Measurements from ENCODE around the gene BMPER. TPM values are rescaled to one million over a fixed set of nuclear protein-coding genes. Genes with fewer than 3 reads are reported as not detected.
A peak's percentile ranks its signal among the peaks of the same experiment; 100 is the strongest.

BMPER gene
- polyA plus RNA-seq, 1 of the 3 experiments (the other 2 are of a cell fraction) = 20.0 TPM

DNA sequence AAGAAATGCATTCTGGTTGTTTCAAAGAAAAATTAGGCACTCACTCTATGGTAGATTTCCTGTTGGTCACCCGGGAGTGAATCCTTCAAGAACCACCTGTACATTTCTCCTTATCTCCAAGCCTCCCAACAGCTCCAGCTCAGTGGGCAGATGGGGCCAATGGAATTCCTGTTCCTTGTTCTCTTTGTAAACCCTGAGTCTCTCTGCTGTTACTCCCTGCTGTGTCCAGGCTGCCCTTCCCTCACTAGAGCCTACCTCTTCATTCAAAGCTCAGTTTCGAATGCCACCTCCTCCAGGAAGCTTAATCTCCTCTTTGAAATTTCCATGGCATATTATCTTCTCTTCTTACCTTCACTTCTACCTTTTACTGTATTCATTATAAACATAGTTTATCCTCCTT is 3.5 kb upstream of the BMPER start (continued):
- TF ChIP-seq, protein P1, sequence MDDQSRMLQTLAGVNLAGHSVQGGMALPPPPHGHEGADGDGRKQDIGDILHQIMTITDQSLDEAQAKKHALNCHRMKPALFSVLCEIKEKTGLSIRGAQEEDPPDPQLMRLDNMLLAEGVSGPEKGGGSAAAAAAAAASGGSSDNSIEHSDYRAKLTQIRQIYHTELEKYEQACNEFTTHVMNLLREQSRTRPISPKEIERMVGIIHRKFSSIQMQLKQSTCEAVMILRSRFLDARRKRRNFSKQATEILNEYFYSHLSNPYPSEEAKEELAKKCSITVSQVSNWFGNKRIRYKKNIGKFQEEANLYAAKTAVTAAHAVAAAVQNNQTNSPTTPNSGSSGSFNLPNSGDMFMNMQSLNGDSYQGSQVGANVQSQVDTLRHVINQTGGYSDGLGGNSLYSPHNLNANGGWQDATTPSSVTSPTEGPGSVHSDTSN (IDR thresholded peaks at IDR 0.05) = no peak
- no peak for TF ChIP-seq FOXJ3 (CRISPR knock-in tag; IDR thresholded peaks at IDR 0.05)
- TF ChIP-seq JUND (IDR thresholded peaks at IDR 0.05) = no peak

DNA sequence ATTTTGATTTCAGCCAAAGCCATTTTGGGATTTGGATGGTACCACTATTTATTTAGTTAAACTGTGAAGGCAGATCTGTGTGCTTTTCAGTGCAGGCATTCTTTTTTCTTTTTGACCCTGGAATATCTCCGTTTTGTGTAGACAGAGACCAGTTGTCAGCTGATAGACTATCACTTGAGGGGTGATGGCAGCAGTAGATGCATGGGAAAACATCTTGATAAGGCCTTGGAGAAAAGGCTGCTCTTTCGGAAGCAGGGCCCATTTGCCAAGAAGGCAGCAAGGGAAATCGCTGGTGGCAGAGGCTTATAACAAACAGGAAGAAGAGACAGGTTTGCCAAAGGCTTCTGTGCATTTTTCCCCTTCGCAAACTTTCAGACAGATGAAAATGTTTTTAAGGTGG is 2.6 kb upstream of the BMPER start:
- H3K9me2 ChIP-seq = no peaks in the 10 kb centered on the region
- H3K79me2 ChIP-seq (ENCODE audit: insufficient read depth) = peaks cover 3% of the 10 kb centered on the region; the same call in 1 of the 2 replicates
- ChIA-PET CTCF (interaction anchor here (0.7 to 8.6 kb wide), 7 partner anchors 7 to 1397 kb away, joined by 3 to 97 read pairs (median 6); no protein-coding TSS in a partner anchor), POLR2A (no interaction called here)
- no peak for DNase-seq
- H3K4me3 ChIP-seq (ENCODE audit: low read depth in 2 of 2, low read length in 1 of 2) = no peak overlapping the region
- H3K27me3 ChIP-seq (ENCODE audit: insufficient read depth) = no peaks in the 10 kb centered on the region
- H3K4me2 ChIP-seq = no peak overlapping the region
- TF ChIP-seq, protein P2, sequence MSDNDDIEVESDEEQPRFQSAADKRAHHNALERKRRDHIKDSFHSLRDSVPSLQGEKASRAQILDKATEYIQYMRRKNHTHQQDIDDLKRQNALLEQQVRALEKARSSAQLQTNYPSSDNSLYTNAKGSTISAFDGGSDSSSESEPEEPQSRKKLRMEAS (IDR thresholded peaks at IDR 0.05; ENCODE audit: low read depth) = no peak
- no peak for TF ChIP-seq EZH2phosphoT487 (IDR thresholded peaks at IDR 0.05; ENCODE audit: borderline replicate concordance, low read depth)
- TF ChIP-seq, protein P3, sequence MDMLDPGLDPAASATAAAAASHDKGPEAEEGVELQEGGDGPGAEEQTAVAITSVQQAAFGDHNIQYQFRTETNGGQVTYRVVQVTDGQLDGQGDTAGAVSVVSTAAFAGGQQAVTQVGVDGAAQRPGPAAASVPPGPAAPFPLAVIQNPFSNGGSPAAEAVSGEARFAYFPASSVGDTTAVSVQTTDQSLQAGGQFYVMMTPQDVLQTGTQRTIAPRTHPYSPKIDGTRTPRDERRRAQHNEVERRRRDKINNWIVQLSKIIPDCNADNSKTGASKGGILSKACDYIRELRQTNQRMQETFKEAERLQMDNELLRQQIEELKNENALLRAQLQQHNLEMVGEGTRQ (IDR thresholded peaks at IDR 0.05; ENCODE audit: borderline replicate concordance, low read depth, low read length) = no peak
- TF ChIP-seq SMC3 (IDR thresholded peaks at IDR 0.05; ENCODE audit: low read depth, low read length) = no peak
- no peak overlapping the region for H3K27ac ChIP-seq (ENCODE audit: low read depth in 2 of 2, low read length in 1 of 2)
- no peak overlapping the region for H3K9ac ChIP-seq
- H4K20me1 ChIP-seq (ENCODE audit: insufficient read depth) = no peaks in the 10 kb centered on the region
- peaks cover 9 to 21% of the 10 kb centered on the region in 2 experiments; a peak in 3 of 4 replicates for H3K4me1 ChIP-seq (ENCODE audit: control insufficient read depth in 1 of 2, insufficient read depth in 2 of 2, low read depth in 1 of 2, low read length in 1 of 2)
- no peaks in the 10 kb centered on the region for H3K9me3 ChIP-seq
- no peak overlapping the region for H2AFZ ChIP-seq (ENCODE audit: low read depth)
- 97% methylated on average over 4 of the region's 4 CpGs for WGBS (ENCODE audit: low lambda C conversion rate)
- peaks cover 9% of the 10 kb centered on the region for H3F3A ChIP-seq (replicated peaks; ENCODE audit: insufficient read depth)
- no peaks in the 10 kb centered on the region for H3K36me3 ChIP-seq (replicated peaks in 1 of 2; ENCODE audit: control insufficient read depth in 1 of 2, insufficient read depth in 2 of 2, low read length in 1 of 2)

DNA sequence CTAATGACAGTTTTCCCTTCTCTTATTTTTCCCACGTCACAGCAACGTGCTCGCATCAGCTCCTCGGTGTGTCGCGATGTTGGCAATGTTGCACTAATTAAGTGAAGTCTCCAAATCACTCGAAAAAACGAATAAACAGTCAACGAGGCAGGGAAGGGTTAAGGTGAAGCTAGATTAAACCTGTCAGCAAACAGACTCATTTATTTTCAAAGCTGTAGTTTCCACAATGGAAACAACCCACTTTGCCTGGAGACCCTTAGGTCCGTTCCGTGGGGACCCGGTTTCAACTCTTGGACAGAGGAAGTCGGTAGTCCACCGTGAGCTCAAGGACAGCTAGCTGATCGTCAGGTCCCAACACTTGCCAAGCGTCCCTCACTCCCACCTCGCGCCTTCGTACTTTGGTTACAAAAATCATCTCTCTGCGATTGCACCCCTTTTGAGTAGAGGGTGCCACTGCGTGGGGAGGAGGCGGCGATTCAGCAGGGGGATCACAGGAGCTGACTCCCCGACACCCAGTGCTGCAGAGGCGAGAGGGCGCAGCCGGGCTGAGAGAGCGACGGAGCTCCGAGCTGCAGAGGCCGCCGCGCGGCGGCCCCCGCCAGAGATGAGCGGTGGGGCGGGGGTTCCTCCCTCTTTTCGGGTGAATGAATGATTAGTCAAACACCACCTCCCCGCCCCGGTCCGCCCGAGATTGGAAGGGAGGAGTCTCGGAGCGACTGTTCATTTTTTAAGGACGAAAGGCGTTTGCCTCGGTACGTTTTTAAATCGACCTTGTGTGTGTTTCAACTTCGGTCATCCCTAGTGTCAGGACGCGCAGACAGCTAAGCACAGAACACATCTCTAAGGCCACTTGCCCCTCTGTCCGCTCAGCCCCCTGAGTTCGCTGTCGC is 1.3 kb upstream of the BMPER start:
- 5% methylated on average over 42 of the region's 56 CpGs for WGBS (ENCODE audit: low lambda C conversion rate)
- H3K9me3 ChIP-seq = no peaks in the 10 kb centered on the region
- H3K36me3 ChIP-seq (replicated peaks in 1 of 2; ENCODE audit: control insufficient read depth in 1 of 2, insufficient read depth in 2 of 2, low read length in 1 of 2) = no peaks in the 10 kb centered on the region
- peaks cover 3% of the 10 kb centered on the region; the same call in 1 of the 2 replicates for H3K79me2 ChIP-seq (ENCODE audit: insufficient read depth)
- peak overlapping the region; percentile 89 for H3K4me2 ChIP-seq
- peak overlapping the region in 1 of 2 experiments; percentile 66; a peak in 2 of 4 replicates for H3K27ac ChIP-seq (ENCODE audit: low read depth in 2 of 2, low read length in 1 of 2)
- peak overlapping the region; percentile 80 to 86 for H3K4me3 ChIP-seq (ENCODE audit: low read depth in 2 of 2, low read length in 1 of 2)
- H2AFZ ChIP-seq (ENCODE audit: low read depth) = peak overlapping the region; percentile 96
- DNase-seq = peak; percentile 74
- ChIA-PET POLR2A (interaction anchor here (0.9 kb wide), 1 partner anchor 1013 kb away, joined by 3 read pairs; the partner anchor contains the start of gene KBTBD2), CTCF (interaction anchor here (0.8 to 8.6 kb wide), 19 partner anchors 9 to 719 kb away, joined by 3 to 97 read pairs (median 5); no protein-coding TSS in a partner anchor)
- peaks cover 10 to 21% of the 10 kb centered on the region in 2 experiments; a peak in 3 of 4 replicates for H3K4me1 ChIP-seq (ENCODE audit: control insufficient read depth in 1 of 2, insufficient read depth in 2 of 2, low read depth in 1 of 2, low read length in 1 of 2)
- H3K9ac ChIP-seq = peak overlapping the region; percentile 76
- H3F3A ChIP-seq (replicated peaks; ENCODE audit: insufficient read depth) = peaks cover 9% of the 10 kb centered on the region
- H3K9me2 ChIP-seq = no peaks in the 10 kb centered on the region
- no peaks in the 10 kb centered on the region for H3K27me3 ChIP-seq (ENCODE audit: insufficient read depth)
- H4K20me1 ChIP-seq (ENCODE audit: insufficient read depth) = no peaks in the 10 kb centered on the region
- TF ChIP-seq, protein P4, sequence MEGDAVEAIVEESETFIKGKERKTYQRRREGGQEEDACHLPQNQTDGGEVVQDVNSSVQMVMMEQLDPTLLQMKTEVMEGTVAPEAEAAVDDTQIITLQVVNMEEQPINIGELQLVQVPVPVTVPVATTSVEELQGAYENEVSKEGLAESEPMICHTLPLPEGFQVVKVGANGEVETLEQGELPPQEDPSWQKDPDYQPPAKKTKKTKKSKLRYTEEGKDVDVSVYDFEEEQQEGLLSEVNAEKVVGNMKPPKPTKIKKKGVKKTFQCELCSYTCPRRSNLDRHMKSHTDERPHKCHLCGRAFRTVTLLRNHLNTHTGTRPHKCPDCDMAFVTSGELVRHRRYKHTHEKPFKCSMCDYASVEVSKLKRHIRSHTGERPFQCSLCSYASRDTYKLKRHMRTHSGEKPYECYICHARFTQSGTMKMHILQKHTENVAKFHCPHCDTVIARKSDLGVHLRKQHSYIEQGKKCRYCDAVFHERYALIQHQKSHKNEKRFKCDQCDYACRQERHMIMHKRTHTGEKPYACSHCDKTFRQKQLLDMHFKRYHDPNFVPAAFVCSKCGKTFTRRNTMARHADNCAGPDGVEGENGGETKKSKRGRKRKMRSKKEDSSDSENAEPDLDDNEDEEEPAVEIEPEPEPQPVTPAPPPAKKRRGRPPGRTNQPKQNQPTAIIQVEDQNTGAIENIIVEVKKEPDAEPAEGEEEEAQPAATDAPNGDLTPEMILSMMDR (IDR thresholded peaks at IDR 0.05) = 0 out of 2 replicates have a peak, but pooled peaks have one; percentile 7
- TF ChIP-seq SIN3A (IDR thresholded peaks at IDR 0.05; ENCODE audit: borderline replicate concordance, low read depth, low read length) (0 out of 2 replicates have a peak, but pooled peaks have one; percentile 51), TAF1 (IDR thresholded peaks at IDR 0.05; ENCODE audit: borderline replicate concordance, low read depth, low read length) (peak; percentile 45; the same call in 1 of the 2 replicates), YY1 (IDR thresholded peaks at IDR 0.05; ENCODE audit: low read depth) (no peak), SMC3 (IDR thresholded peaks at IDR 0.05; ENCODE audit: low read depth, low read length) (peak; percentile 2; the same call in 1 of the 2 replicates), GABPA (IDR thresholded peaks at IDR 0.05; ENCODE audit: low read depth) (0 out of 2 replicates have a peak, but pooled peaks have one; percentile 6)
- TF ChIP-seq, protein P2 (IDR thresholded peaks at IDR 0.05; ENCODE audit: low read depth) = peak; percentile 66; the same call in 1 of the 2 replicates
- TF ChIP-seq, protein P5, sequence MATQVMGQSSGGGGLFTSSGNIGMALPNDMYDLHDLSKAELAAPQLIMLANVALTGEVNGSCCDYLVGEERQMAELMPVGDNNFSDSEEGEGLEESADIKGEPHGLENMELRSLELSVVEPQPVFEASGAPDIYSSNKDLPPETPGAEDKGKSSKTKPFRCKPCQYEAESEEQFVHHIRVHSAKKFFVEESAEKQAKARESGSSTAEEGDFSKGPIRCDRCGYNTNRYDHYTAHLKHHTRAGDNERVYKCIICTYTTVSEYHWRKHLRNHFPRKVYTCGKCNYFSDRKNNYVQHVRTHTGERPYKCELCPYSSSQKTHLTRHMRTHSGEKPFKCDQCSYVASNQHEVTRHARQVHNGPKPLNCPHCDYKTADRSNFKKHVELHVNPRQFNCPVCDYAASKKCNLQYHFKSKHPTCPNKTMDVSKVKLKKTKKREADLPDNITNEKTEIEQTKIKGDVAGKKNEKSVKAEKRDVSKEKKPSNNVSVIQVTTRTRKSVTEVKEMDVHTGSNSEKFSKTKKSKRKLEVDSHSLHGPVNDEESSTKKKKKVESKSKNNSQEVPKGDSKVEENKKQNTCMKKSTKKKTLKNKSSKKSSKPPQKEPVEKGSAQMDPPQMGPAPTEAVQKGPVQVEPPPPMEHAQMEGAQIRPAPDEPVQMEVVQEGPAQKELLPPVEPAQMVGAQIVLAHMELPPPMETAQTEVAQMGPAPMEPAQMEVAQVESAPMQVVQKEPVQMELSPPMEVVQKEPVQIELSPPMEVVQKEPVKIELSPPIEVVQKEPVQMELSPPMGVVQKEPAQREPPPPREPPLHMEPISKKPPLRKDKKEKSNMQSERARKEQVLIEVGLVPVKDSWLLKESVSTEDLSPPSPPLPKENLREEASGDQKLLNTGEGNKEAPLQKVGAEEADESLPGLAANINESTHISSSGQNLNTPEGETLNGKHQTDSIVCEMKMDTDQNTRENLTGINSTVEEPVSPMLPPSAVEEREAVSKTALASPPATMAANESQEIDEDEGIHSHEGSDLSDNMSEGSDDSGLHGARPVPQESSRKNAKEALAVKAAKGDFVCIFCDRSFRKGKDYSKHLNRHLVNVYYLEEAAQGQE (IDR thresholded peaks at IDR 0.05; ENCODE audit: low read depth, low read length) = 0 out of 2 replicates have a peak, but pooled peaks have one; percentile 13
